Heart right ventricle (tissue), 16 donors: ENCODE results near the gene RSL24D1. TPM values are rescaled to one million over a fixed set of nuclear protein-coding genes. Genes with fewer than 3 reads are reported as not detected.

ENCODE experiments used
- ATAC-seq, 8 donors: fragments of 200-7000 bp; cut with Tn5 transposase; one replicate each; pipeline ENCODE4 v1.9.1; 2020; ENCODE audit warnings: mild to moderate bottlenecking in 8 of 8, moderate library complexity in 8 of 8, moderate number of reproducible peaks in 1 of 8
- DNase-seq, 2 donors: peaks; one replicate each; pipeline ENCODE4 v3.0.0-alpha.2; 2020
- H3K27ac ChIP-seq, 10 donors: fragments of 200-600 bp; sonication (generic) in 2 of 10; one replicate each; pipeline versions ENCODE4 v1.5.0 to v1.8.0; 2020 to 2022; ENCODE audit warnings: mild to moderate bottlenecking in 3 of 10
- H3K27me3 ChIP-seq, 7 donors: fragments of 200-600 bp; one replicate each; pipeline ENCODE4 v1.8.0; 2021 to 2022; ENCODE audit warnings: mild to moderate bottlenecking in 2 of 7
- H3K36me3 ChIP-seq, 9 donors: fragments of 200-600 bp; sonication (generic) in 1 of 9; one replicate each; pipeline versions ENCODE4 v1.5.0 to v1.8.0; 2020 to 2022; ENCODE audit warnings: mild to moderate bottlenecking in 2 of 9
- H3K4me1 ChIP-seq, 9 donors: fragments of 200-600 bp; sonication (generic) in 1 of 9; one replicate each; pipeline versions ENCODE4 v1.5.0 to v1.8.0; 2020 to 2022; ENCODE audit warnings: mild to moderate bottlenecking in 4 of 9
- H3K4me3 ChIP-seq, 10 donors: fragments of 200-600 bp; sonication (generic) in 2 of 10; one replicate each; pipeline versions ENCODE4 v1.5.0 to v1.8.0; 2020 to 2022; ENCODE audit warnings: mild to moderate bottlenecking in 7 of 10, moderate library complexity in 2 of 10
- H3K9me3 ChIP-seq, 11 donors: fragments of 200-600 bp in 10 of 11; sonication (generic) in 2 of 11; one replicate each; pipeline versions ENCODE4 v1.5.0 to v1.8.0; 2013 to 2022; ENCODE audit warnings: mild to moderate bottlenecking in 2 of 11, control low read depth in 1 of 11, moderate library complexity in 1 of 11
- CTCF ChIP-seq, 9 donors: fragments of 200-600 bp; sonication (generic) in 2 of 9; IDR thresholded peaks; one replicate each; pipeline versions ENCODE4 v1.5.0 to v1.8.0; 2021 to 2022; ENCODE audit warnings: antibody characterized with exemption in 9 of 9, mild to moderate bottlenecking in 5 of 9, moderate library complexity in 1 of 9
- WGBS, 2 donors: extraction: QIAGEN DNeasy Blood & Tissue Kit; methylation state at CpG; one replicate each; pipeline ENCODE4 v1.1.7; 2013; ENCODE audit warnings: inconsistent platforms in 1 of 2; 5-methylcytosine and 5-hydroxymethylcytosine counted together
- intact Hi-C, 10 donors: fragments of 100-400 bp; cut with DNase I; formaldehyde crosslinking; loops; one replicate each; pipeline versions ENCODE4 v1.11.1 to v1.14.2; 2022
- long read RNA-seq, 3 donors: library from polyadenylated mRNA; unstranded; transcript quantifications; one replicate each; pipeline ENCODE4 v2.0.0, GENCODE V29; 2020 to 2021
- polyA plus RNA-seq, 2 donors: library from polyadenylated mRNA; stranded (reverse); fragments of 200-250 nt; gene quantifications; one replicate each; pipeline ENCODE4 v1.2.3, GENCODE V29; 2013
- total RNA-seq, 10 donors: library from RNA; stranded (reverse); fragmentation: NEBNext Ultra II Directional in 3 of 10; extraction: Animal tissue kit (Norgen Biotek cat#: 25700) in 3 of 10; gene quantifications; one replicate each; pipeline versions ENCODE4 v1.2.1 to v1.2.4, GENCODE V29; 2021 to 2023
- donor health status: Arrhythmogenic right ventricular cardiomyopathy.
- donor health status: ischemic (EF 13 %, LVEDD 7.1; RV severe dilation, severe dysfunction).
- donor health status: healthy with polysubstance abuse.
- donor health status: DM: no; HTN: yes; CAD: no.
- donor health status: DM: no; HTN: no; CAD: no.
- donor health status: ischemic (EF 25% LVEDD 6.9; RV normal size, moderate dysfunction).
- donor health status: ischemic (EF 25% LVEDD 5.7; RV mildly dilated, moderate dysfunction).
- donor health status: healthy.
- donor health status: DM: yes; HTN: yes; CAD: no.
- donor health status: Ischemic cardiomyopathy.
- donor health status: ischemic (EF 35%, LVEDD 5.7; RV mildly dilated, moderate dysfunction).
- donor health status: nonischemic (EF 11% LVEDD 7.7; RV severe dilation, severe dysfunction).
- donor health status: DM: yes; HTN: yes; CAD: no.
- donor health status: PGD.
- donor health status: ischemic (EF 29% LVEDD 5.4; RV normal size, mild dysfunction).
- donor health status: nonischemic (EF 23%, LVEDD 6.1; RV moderate dilation, normal function).

Gene RSL24D1
- total RNA-seq, result 10 to 100 TPM; 38.0 to 53.1 (median 40.5) TPM
- 10 to 100 TPM; 32.3 to 44.2 TPM for polyA plus RNA-seq
- long read RNA-seq, donor 1, transcript RSL24D1-201 (6 exons, 2,015 nt), result major isoform, 37 of 41 reads
- long read RNA-seq, donor 1, partial matches to known transcripts, result 2 of 41 reads
- long read RNA-seq, donor 1, other reads (novel, unspliced or antisense), result 2 of 41 reads
- long read RNA-seq, donor 2, transcript RSL24D1-201 (6 exons, 2,015 nt), result major isoform, 46 of 47 reads
- long read RNA-seq, donor 2, partial matches to known transcripts, result 1 of 47 reads
- long read RNA-seq, donor 2, other reads (novel, unspliced or antisense), result 0 of 47 reads
- long read RNA-seq, donor 3, transcript RSL24D1-201 (6 exons, 2,015 nt), result major isoform, 205 of 209 reads
- long read RNA-seq, donor 3, partial matches to known transcripts, result 1 of 209 reads
- long read RNA-seq, donor 3, other reads (novel, unspliced or antisense), result 3 of 209 reads

DNA sequence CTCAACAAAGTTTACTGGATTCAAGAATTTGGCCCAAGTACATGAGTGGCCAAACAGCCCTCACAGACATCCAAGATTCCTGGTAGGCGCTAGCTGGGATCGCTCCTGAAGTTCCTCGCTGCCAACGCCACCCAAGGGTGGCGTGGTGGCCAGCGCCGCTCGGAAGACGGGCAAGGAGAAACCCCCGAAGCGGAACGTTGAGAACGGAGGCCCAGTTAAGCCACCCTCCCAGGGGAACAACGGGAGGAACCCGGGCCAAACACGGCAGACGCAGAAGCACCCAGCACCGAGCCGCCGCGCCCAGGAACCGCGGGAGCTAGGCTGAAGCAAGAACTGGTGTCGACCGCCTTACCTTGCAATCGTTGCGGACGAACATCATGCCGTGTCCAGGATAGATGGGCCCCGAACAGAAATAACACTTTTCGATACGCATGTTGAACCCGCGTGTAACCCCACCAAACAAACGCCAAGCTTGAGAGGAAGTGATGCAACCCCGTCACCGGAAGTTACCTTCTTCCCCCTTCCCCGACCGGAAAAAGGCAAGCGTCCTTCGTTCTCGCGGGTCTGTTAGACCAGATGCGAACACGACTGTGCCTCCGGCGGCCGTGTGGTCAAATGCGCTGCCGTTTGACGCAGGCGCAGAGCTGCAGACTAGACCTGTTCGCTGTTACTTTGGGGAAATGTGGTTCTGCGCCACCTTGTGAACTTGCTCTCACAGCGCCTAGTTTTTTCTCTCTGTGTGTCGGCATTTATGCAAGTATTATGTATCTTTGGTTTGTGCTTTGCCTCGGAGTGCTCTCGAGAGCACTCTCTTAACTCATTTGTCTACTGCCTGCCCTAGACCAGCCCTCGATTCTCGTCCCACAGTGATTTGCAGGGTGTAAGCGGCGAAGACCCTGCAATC is at the start of gene RSL24D1:
RSL24D1 (minus strand) TSS at position 484 of the 904 bp plus-strand sequence; CDS start at position 433, 51 bp downstream.
- Histone ChIP-seq H3K4me1 (peaks cover 0 to 46% (median 25%) of the 10 kb centered on the region in 9 donors), H3K9me3 (no peaks in the 10 kb centered on the region), H3K4me3 (peak within 1 kb of the TSS; percentile 61 to 98 (median 82)), H3K27me3 (no peaks in the 10 kb centered on the region), H3K36me3 (peaks cover 0 to 11% (median 0%) of the 10 kb centered on the region in 9 donors), H3K27ac (peak within 1 kb of the TSS; percentile 60 to 95 (median 91))
- intact Hi-C loops, result loop anchor here in 1 of 10 donors (5.0 kb wide), 1 partner anchor 96 kb away; no protein-coding TSS in a partner anchor
- WGBS, 2 donors, result 0% methylated on average over 62 of the region's 62 CpGs
- peak; percentile 93 to 97 for DNase-seq
- ATAC-seq, result peak; percentile 99 to 100 (median 100)
- peak in 8 of 9 donors; percentile 20 to 60 (median 44) for TF ChIP-seq CTCF (IDR thresholded peaks at IDR 0.05)

DNA sequence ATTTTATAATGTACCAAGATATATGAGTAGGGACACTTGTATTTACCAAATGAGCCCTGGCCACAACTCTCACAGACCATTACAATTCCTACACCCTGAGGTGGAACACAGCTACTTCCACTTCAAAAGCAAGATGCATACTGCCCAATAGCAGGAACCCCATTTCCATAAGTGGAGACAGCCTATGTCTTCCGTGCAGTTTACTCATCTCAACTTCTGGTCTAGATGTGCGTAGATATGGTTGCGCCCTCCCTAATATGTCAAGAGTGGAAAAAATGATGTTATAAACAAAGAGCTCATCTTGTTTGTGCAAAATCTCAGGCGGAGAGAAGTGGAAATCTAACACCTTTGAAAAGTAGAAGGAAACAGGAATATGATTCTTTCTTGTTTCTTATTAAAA is 48.3 kb upstream of the RSL24D1 start:
- intact Hi-C loops, result no loop called here
- Histone ChIP-seq H3K27ac (no peak overlapping the region), H3K36me3 (peaks cover 0 to 6% (median 0%) of the 10 kb centered on the region in 9 donors), H3K4me1 (peaks cover 0 to 66% (median 5%) of the 10 kb centered on the region in 9 donors), H3K9me3 (no peaks in the 10 kb centered on the region), H3K27me3 (no peaks in the 10 kb centered on the region), H3K4me3 (no peak overlapping the region)
- ATAC-seq (no peak), DNase-seq (no peak)
- TF ChIP-seq CTCF (IDR thresholded peaks at IDR 0.05), result no peak
- 93 to 94% methylated on average over 4 of the region's 4 CpGs for WGBS, 2 donors

DNA sequence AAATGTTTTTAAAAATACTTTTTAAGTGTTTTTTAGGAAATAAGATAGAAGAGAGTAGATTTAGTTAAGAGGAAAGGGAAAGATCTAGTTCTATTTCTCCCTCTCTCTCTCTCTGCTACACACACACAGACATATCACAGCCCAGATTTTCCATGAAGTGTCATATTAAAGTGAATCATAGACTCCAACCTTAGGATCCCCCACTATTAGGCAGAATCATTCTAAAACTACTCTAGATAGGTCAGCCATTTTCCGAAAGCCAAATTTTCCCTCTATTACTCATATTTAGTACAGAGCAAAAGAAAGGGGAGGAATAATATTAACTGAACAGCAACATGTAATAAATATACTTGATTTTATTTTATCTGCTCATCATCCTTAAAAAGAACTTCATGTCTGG is 45.1 kb upstream of the RSL24D1 start:
- DNase-seq (no peak), ATAC-seq (no peak)
- peak overlapping the region in 1 of 10 donors; percentile 2 for H3K27ac ChIP-seq
- TF ChIP-seq CTCF (IDR thresholded peaks at IDR 0.05), result no peak
- no peaks in the 10 kb centered on the region for H3K27me3 ChIP-seq
- H3K4me3 ChIP-seq, result no peak overlapping the region
- peaks cover 0 to 2% (median 0%) of the 10 kb centered on the region in 9 donors for H3K36me3 ChIP-seq
- peaks cover 0 to 39% (median 5%) of the 10 kb centered on the region in 9 donors for H3K4me1 ChIP-seq
- WGBS, 2 donors, result 0 to 96% methylated on average over 1 of the region's 1 CpG
- intact Hi-C loops, result no loop called here
- no peaks in the 10 kb centered on the region for H3K9me3 ChIP-seq

DNA sequence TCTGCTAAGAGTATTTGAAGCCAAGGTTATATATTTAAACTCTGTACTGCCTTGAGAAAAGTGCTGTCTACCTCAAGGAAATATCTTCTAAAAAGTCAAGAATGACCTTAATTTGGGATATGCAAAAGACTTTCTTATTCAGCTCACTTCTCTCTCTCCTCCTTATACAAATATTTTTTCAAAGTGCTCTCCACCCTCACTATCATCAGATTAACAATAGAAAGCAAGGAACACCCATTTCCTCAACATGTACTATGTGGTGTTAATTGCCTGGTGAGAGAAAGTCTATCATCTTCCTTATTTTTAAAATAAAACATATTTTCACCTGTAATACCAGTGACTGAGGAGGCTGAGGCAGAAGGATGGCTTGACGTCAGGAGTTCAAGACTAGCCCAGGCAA is 44.4 kb upstream of the RSL24D1 start:
- Histone ChIP-seq H3K4me3 (no peak overlapping the region), H3K27me3 (no peaks in the 10 kb centered on the region), H3K4me1 (peaks cover 0 to 34% (median 5%) of the 10 kb centered on the region in 9 donors), H3K9me3 (no peaks in the 10 kb centered on the region), H3K36me3 (peaks cover 0 to 3% (median 0%) of the 10 kb centered on the region in 9 donors), H3K27ac (peak overlapping the region in 1 of 10 donors; percentile 6)
- no peak for TF ChIP-seq CTCF (IDR thresholded peaks at IDR 0.05)
- intact Hi-C loops, result no loop called here
- peak in 2 of 8 donors; percentile 44 to 64 for ATAC-seq
- WGBS, 2 donors, result 73 to 74% methylated on average over 1 of the region's 1 CpG
- no peak for DNase-seq
